Esophagus squamous epithelium (tissue), 5 donors: Measurements from ENCODE around the gene NCKIPSD. TPM values are rescaled to one million over a fixed set of nuclear protein-coding genes. Genes with fewer than 3 reads are reported as not detected.

Experiments
- DNase-seq: peaks from one replicate; lab custom pipeline; 2025; lab: John Stamatoyannopoulos, UW
- H3K27ac ChIP-seq, 4 donors: fragments of 200-600 bp; sonication (generic); one replicate each; pipeline ENCODE4 v1.5.1; 2016 to 2019; ENCODE audit warnings: mild to moderate bottlenecking in 1 of 4
- H3K27me3 ChIP-seq, 4 donors: fragments of 200-600 bp; sonication (generic); 1 replicate in 3 of 4; 2 replicates in 1 of 4; pipeline versions ENCODE4 v1.5.1 to v1.6.0; 2017 to 2021; ENCODE audit warnings: antibody characterized with exemption in 1 of 4
- H3K36me3 ChIP-seq, 3 donors: fragments of 200-600 bp; sonication (generic); one replicate each; pipeline ENCODE4 v1.5.1; 2016 to 2019
- H3K4me1 ChIP-seq, 3 donors: fragments of 200-600 bp; sonication (generic); one replicate each; pipeline ENCODE4 v1.5.1; 2017 to 2019
- H3K4me3 ChIP-seq, 4 donors: fragments of 200-600 bp; sonication (generic); 1 replicate in 3 of 4; 2 replicates in 1 of 4; pipeline ENCODE4 v1.5.1; 2016 to 2019; ENCODE audit warnings: mild to moderate bottlenecking in 2 of 4, moderate library complexity in 1 of 4
- H3K9me3 ChIP-seq, 3 donors: fragments of 200-600 bp; sonication (generic); one replicate each; pipeline ENCODE4 v1.5.1; 2016 to 2019
- CTCF ChIP-seq, 6 experiments: fragments of 450-650 bp in 4 of 6; fragments of 200-600 bp in 2 of 6; sonication (generic) in 2 of 6; IDR thresholded peaks; one replicate each; pipeline ENCODE4 v1.5.1; 2016 to 2019; ENCODE audit warnings: antibody characterized with exemption in 6 of 6, mild to moderate bottlenecking in 4 of 6, moderate library complexity in 4 of 6
- POLR2A ChIP-seq, 4 donors: fragments of 450-650 bp; IDR thresholded peaks; one replicate each; pipeline ENCODE4 v1.6.1; 2017; ENCODE audit warnings: antibody characterized with exemption in 4 of 4, mild to moderate bottlenecking in 4 of 4, moderate library complexity in 3 of 4
- WGBS, 2 donors: methylation state at CpG; one replicate each; pipeline ENCODE4 v1.1.5; 2018; 5-methylcytosine and 5-hydroxymethylcytosine counted together
- intact Hi-C: fragments of 100-400 bp; cut with DNase I; formaldehyde crosslinking; loops from one replicate; pipeline ENCODE4 v1.15.0; 2022
- total RNA-seq, 4 donors: library from RNA; depleted of rRNA; stranded (reverse); fragments of >200 nt; gene quantifications; one replicate each; pipeline ENCODE4 v1.1.0, GENCODE V29; 2016
- donor health status: DM: yes; HTN: yes; CAD: no.

Gene NCKIPSD
- total RNA-seq, 4 donors from 2014 or later = 12.4 to 16.8 (median 15.0) TPM

GRCh38 chr3:48681541-48681880 is 4.2 kb downstream of the NCKIPSD start:
- Histone ChIP-seq H3K4me3 (no peak overlapping the region), H3K4me1 (peaks cover 25 to 33% (median 27%) of the 10 kb centered on the region in 3 donors), H3K27me3 (no peaks in the 10 kb centered on the region), H3K9me3 (no peaks in the 10 kb centered on the region), H3K36me3 (peaks cover 0 to 64% (median 29%) of the 10 kb centered on the region in 3 donors), H3K27ac (no peak overlapping the region)
- no peak for DNase-seq
- 96% methylated on average over 4 of the region's 7 CpGs; no CpG with 5 or more reads in 1 of the 2 donors for WGBS, 2 donors
- intact Hi-C loops = no loop called here
- TF ChIP-seq CTCF (IDR thresholded peaks at IDR 0.05) = no peak
- no peak for TF ChIP-seq POLR2A (IDR thresholded peaks at IDR 0.05)

- TF ChIP-seq CTCF (IDR thresholded peaks at IDR 0.05) (no peak), POLR2A (IDR thresholded peaks at IDR 0.05) (no peak)
- H3K4me3 ChIP-seq = no peak overlapping the region
- H3K36me3 ChIP-seq = peaks cover 0 to 70% (median 29%) of the 10 kb centered on the region in 3 donors
- H3K9me3 ChIP-seq = no peaks in the 10 kb centered on the region
- no peak overlapping the region for H3K27ac ChIP-seq
- WGBS, 2 donors = 92 to 95% methylated on average over 15 of the region's 17 CpGs
- peaks cover 22 to 27% (median 25%) of the 10 kb centered on the region in 3 donors for H3K4me1 ChIP-seq
- no peaks in the 10 kb centered on the region for H3K27me3 ChIP-seq
- intact Hi-C loops = no loop called here
- DNase-seq = no peak
Measured at GRCh38 chr3:48680811-48681540, 4.7 kb downstream of the NCKIPSD start.

GRCh38 chr3:48679411-48680391 is 6.0 kb downstream of the NCKIPSD start:
- peaks cover 0 to 75% (median 29%) of the 10 kb centered on the region in 3 donors for H3K36me3 ChIP-seq
- 87 to 90% methylated on average over 14 to 19 of the region's 20 CpGs for WGBS, 2 donors
- no peaks in the 10 kb centered on the region for H3K9me3 ChIP-seq
- H3K27ac ChIP-seq = no peak overlapping the region
- TF ChIP-seq POLR2A (IDR thresholded peaks at IDR 0.05) (no peak), CTCF (IDR thresholded peaks at IDR 0.05) (no peak)
- no peak overlapping the region for H3K4me3 ChIP-seq
- intact Hi-C loops = no loop called here
- DNase-seq = no peak
- H3K27me3 ChIP-seq = no peaks in the 10 kb centered on the region
- peaks cover 15 to 18% (median 16%) of the 10 kb centered on the region in 3 donors for H3K4me1 ChIP-seq

GRCh38 chr3:48678566-48679380 is 6.9 kb downstream of the NCKIPSD start:
- WGBS, 2 donors = 99 to 100% methylated on average over 6 to 11 of the region's 24 CpGs
- TF ChIP-seq CTCF (IDR thresholded peaks at IDR 0.05) (no peak), POLR2A (IDR thresholded peaks at IDR 0.05) (no peak)

More at GRCh38 chr3:48678566-48679380, 6.9 kb downstream of the NCKIPSD start:
- no peak overlapping the region for H3K27ac ChIP-seq
- intact Hi-C loops = no loop called here
- no peak overlapping the region for H3K4me3 ChIP-seq
- peaks cover 0 to 75% (median 29%) of the 10 kb centered on the region in 3 donors for H3K36me3 ChIP-seq
- no peak for DNase-seq
- no peaks in the 10 kb centered on the region for H3K9me3 ChIP-seq
- H3K4me1 ChIP-seq = peaks cover 7 to 9% (median 7%) of the 10 kb centered on the region in 3 donors
- no peaks in the 10 kb centered on the region for H3K27me3 ChIP-seq
